Measurements from ENCODE around the gene PAPOLG.

Gene PAPOLG

DNA sequence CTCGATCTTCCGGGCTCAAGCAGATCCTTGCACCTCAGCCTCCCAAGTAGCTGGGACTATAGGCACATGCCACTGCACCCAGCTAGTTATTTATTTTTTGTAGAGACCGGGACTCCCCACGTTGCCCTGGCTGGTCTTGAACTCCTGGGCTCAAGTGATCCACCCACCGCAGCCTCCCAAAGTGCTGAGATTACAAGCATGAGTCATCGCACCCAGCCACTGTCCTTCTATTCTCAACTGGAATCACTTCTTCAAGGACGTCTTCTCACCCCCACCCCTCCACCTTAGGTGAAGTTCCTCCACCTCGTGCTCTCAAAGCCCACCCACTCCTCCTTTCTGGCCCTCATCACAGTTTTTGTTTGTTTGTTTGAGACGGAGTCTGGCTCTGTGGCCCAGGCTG lies 71.3 kb downstream of the PAPOLG start:
- TF ChIP-seq, protein P1, sequence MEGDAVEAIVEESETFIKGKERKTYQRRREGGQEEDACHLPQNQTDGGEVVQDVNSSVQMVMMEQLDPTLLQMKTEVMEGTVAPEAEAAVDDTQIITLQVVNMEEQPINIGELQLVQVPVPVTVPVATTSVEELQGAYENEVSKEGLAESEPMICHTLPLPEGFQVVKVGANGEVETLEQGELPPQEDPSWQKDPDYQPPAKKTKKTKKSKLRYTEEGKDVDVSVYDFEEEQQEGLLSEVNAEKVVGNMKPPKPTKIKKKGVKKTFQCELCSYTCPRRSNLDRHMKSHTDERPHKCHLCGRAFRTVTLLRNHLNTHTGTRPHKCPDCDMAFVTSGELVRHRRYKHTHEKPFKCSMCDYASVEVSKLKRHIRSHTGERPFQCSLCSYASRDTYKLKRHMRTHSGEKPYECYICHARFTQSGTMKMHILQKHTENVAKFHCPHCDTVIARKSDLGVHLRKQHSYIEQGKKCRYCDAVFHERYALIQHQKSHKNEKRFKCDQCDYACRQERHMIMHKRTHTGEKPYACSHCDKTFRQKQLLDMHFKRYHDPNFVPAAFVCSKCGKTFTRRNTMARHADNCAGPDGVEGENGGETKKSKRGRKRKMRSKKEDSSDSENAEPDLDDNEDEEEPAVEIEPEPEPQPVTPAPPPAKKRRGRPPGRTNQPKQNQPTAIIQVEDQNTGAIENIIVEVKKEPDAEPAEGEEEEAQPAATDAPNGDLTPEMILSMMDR (IDR thresholded peaks at IDR 0.05), result no peak

DNA sequence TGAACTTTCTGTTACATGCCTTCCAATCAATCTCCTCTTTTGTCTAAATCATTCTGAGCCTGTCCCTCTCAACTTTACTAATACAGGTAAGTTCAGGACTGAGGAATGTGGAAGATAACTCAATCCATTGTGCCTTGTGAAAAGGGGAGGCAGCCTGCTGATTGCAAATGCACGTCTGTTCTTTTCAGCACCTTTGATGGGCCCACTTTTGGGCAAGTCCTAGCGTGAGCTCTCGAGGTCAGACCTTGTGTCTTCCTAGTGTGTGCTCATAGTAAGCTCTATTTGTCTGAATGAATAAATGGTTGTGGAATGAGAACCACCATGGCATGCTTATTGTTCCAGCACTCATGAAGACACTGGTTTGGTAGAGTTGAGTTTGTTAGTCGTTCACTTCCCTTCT lies 74.9 kb downstream of the PAPOLG start:
- TF ChIP-seq, protein P1 (IDR thresholded peaks at IDR 0.05), result no peak

DNA sequence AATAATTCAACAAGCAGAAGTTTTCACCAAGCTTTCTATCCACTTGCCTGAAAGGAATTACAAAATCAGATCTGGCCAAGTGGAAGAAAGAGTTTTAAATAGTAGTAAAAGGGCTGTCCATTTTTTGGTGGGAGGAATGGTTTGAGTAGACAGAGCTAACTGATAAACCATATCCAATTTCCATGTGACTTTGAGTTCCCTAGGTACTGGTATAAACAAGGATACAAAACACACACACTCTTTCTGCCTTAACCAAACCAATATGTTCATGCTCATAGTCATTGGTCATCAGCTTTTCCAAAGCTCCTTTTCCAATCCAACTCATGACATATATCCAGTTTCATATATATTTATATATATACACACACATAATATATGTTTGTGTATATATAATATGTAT lies 75.9 kb downstream of the PAPOLG start:
- TF ChIP-seq, protein P1 (IDR thresholded peaks at IDR 0.05), result no peak

DNA sequence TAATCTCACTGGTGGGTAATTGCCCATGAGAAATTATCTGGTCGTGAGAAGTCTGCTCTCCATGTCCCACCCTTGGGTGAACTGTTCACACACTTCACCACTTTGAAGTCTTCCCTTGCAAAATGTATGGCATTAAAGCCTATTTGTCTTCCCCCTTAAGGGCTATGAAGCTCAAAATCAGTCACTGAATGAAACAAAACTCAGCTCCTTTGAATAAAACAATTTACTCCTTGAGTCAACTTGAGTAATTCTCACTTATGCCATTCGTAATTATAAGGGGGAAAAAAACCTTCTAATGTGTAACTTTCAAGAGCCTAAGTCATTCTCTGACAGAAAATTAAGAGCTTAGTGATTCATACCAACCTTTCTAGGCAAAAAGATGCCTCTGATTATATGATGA lies 76.6 kb downstream of the PAPOLG start:
- TF ChIP-seq, protein P1 (IDR thresholded peaks at IDR 0.05), result no peak

DNA sequence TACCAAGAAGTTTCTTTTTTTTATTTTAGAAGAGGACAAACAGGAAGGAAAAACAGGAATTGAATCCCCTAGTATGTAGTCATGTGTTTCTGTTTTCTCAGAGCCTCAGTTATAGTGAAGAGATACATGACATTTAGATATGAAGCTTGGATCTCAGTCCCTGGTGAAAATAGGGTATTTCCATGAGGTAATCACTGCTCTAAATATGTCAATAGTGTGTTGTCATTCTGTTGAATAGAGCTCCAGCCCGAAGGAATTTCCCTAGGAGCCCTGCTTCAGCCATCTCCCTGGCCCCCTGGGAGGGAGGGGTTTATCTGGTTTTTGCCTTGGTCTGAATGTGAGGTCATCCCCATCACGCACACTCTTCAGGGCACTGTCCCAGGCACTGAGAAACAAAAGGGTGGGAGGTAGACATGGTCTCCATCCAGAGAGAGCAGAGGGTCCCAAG lies 78.2 kb downstream of the PAPOLG start:
- TF ChIP-seq, protein P1 (IDR thresholded peaks at IDR 0.05), result no peak

DNA sequence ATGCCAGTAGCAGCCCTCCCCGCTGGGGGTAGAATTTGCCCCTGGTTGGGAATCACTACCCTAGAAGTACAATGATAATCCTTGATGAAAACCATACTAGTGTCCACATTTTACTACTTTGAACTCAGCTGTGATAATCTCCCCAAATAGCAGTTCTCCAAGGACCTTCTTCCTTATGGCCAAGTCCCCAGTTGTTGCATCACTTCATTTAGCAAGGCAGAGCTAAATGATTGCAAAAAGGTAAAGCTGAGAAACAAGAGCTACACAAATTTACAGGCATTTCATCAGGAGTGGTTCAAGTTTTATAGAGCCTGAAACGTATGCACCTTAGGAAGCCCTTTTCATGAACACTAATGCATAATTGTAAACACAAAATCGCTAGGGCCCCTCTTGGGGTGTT lies 80.4 kb downstream of the PAPOLG start:
- TF ChIP-seq, protein P1 (IDR thresholded peaks at IDR 0.05), result no peak

DNA sequence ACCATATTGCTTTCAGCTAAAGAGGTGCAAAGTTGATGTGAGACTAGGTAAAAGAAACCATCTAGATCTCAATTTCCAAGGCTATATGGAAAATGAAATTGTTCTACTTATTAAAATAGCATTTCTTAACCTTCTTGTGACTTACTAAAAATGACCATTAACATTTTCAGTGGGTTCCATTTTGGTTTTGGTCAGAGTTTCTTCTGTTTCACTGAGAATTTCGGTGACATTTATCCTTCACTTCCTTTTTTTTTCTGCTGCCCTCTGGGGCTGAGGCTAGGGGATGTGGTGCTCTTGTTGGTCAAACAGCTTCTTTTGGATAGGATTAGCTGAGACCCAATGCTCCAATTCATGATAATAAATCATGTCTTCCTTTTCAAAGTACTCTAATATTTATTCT lies 81.1 kb downstream of the PAPOLG start:
- TF ChIP-seq, protein P1 (IDR thresholded peaks at IDR 0.05), result no peak

DNA sequence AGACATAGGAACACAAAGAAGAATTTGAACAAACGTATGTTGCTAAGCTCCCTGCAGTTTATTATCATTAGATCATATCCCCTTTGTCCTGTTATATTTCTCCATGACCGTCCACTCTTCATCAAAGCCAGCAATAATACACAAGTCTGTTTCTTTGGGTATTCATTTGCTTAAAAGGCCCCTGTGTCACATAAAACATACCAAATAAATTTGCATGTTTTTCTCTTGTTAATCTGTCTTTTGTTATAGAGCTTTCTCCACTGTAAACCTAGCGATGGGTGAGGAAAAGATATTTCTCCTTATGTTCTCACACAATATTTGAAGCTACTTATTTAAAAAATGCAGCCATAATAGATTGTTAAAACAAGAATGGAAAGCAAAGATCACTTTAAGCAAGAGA lies 82.4 kb downstream of the PAPOLG start:
- TF ChIP-seq, protein P1 (IDR thresholded peaks at IDR 0.05), result no peak

All from LNCAP (cell line).